Endothelial cell (in vitro differentiated cells): ENCODE measurements around the gene SLC25A4. TPM values are rescaled to one million over a fixed set of nuclear protein-coding genes. Genes with fewer than 3 reads are reported as not detected.
"Not testable (repeated sequence)": the region's sequence is repeated elsewhere in the genome, so short reads cannot be mapped to it uniquely, and the experiment has no call there.

Experiments used
- DNase-seq: peaks from one replicate; pipeline ENCODE4 v3.0.0; 2021; ENCODE audit warnings: low spot score
- H3K27ac Mint-ChIP-seq: one replicate; pipeline ENCODE4 v1.8.0; 2021; ENCODE audit warnings: mixed read lengths, inconsistent platforms; ENCODE audit not compliant: unreplicated experiment
- H3K27me3 Mint-ChIP-seq: one replicate; pipeline ENCODE4 v1.8.0; 2021; ENCODE audit warnings: mild to moderate bottlenecking, moderate library complexity, mixed read lengths, inconsistent platforms; ENCODE audit not compliant: unreplicated experiment
- H3K36me3 Mint-ChIP-seq: one replicate; pipeline ENCODE4 v1.8.0; 2021; ENCODE audit warnings: mild to moderate bottlenecking, low read depth, mixed read lengths, inconsistent platforms; ENCODE audit not compliant: unreplicated experiment
- H3K4me1 Mint-ChIP-seq: one replicate; pipeline ENCODE4 v1.8.0; 2021; ENCODE audit warnings: mild to moderate bottlenecking, mixed read lengths, inconsistent platforms; ENCODE audit not compliant: unreplicated experiment
- H3K4me3 Mint-ChIP-seq: one replicate; pipeline ENCODE4 v1.8.0; 2021; ENCODE audit warnings: mild to moderate bottlenecking, mixed read lengths, inconsistent platforms; ENCODE audit not compliant: unreplicated experiment
- H3K9me3 Mint-ChIP-seq: one replicate; pipeline ENCODE4 v1.8.0; 2021; ENCODE audit warnings: mixed read lengths, inconsistent platforms; ENCODE audit not compliant: unreplicated experiment
- CTCF ChIP-seq: fragments of 200-600 bp; sonication (generic); IDR thresholded peaks from one replicate; pipeline ENCODE4 v1.5.0; 2021; ENCODE audit warnings: antibody characterized with exemption; ENCODE audit not compliant: unreplicated experiment
- total RNA-seq: library from RNA; stranded (reverse); fragmentation: NEBNext Ultra II Directional; extraction: Animal tissue kit (Norgen Biotek cat#: 25700); gene quantifications from one replicate; pipeline ENCODE4 v1.2.1, GENCODE V29; 2021; ENCODE audit not compliant: unreplicated experiment

The SLC25A4 gene
- total RNA-seq, 1 donor from 2014 or later = 8.9 TPM

GRCh38 chr4:185106353-185106752 lies 36.7 kb upstream of the SLC25A4 start:
- TF ChIP-seq CTCF = no peak
- DNase-seq = no peak
- no peaks in the 10 kb centered on the region for H3K36me3 Mint-ChIP-seq
- H3K27me3 Mint-ChIP-seq = peaks cover 4% of the 10 kb centered on the region
- H3K9me3 Mint-ChIP-seq = no peaks in the 10 kb centered on the region
- H3K27ac Mint-ChIP-seq = no peak overlapping the region
- H3K4me3 Mint-ChIP-seq = no peak overlapping the region
- no peaks in the 10 kb centered on the region for H3K4me1 Mint-ChIP-seq

GRCh38 chr4:185107574-185107973 lies 35.5 kb upstream of the SLC25A4 start:
- not testable (repeated sequence) for H3K9me3 Mint-ChIP-seq, H3K4me1 Mint-ChIP-seq, DNase-seq, H3K36me3 Mint-ChIP-seq, H3K27me3 Mint-ChIP-seq, H3K27ac Mint-ChIP-seq, H3K4me3 Mint-ChIP-seq

GRCh38 chr4:185108185-185108584 lies 34.9 kb upstream of the SLC25A4 start:
- Mint-ChIP-seq H3K4me1 (no peaks in the 10 kb centered on the region), H3K36me3 (no peaks in the 10 kb centered on the region), H3K27ac (no peak overlapping the region), H3K27me3 (peaks cover 2% of the 10 kb centered on the region), H3K9me3 (no peaks in the 10 kb centered on the region), H3K4me3 (no peak overlapping the region)
- no peak for TF ChIP-seq CTCF
- no peak for DNase-seq

GRCh38 chr4:185108669-185109068 lies 34.4 kb upstream of the SLC25A4 start:
- no peak overlapping the region for H3K27ac Mint-ChIP-seq
- peaks cover 2% of the 10 kb centered on the region for H3K27me3 Mint-ChIP-seq
- H3K4me3 Mint-ChIP-seq = no peak overlapping the region
- no peak for TF ChIP-seq CTCF
- H3K9me3 Mint-ChIP-seq = no peaks in the 10 kb centered on the region
- no peaks in the 10 kb centered on the region for H3K4me1 Mint-ChIP-seq
- DNase-seq = no peak
- no peaks in the 10 kb centered on the region for H3K36me3 Mint-ChIP-seq

GRCh38 chr4:185109736-185110135 lies 33.3 kb upstream of the SLC25A4 start:
- Mint-ChIP-seq H3K4me3 (no peak overlapping the region), H3K36me3 (no peaks in the 10 kb centered on the region), H3K4me1 (no peaks in the 10 kb centered on the region), H3K9me3 (no peaks in the 10 kb centered on the region), H3K27me3 (no peaks in the 10 kb centered on the region), H3K27ac (no peak overlapping the region)
- no peak for TF ChIP-seq CTCF
- DNase-seq = no peak

GRCh38 chr4:185110375-185110823 lies 32.7 kb upstream of the SLC25A4 start:
- H3K9me3 Mint-ChIP-seq = no peaks in the 10 kb centered on the region
- H3K4me1 Mint-ChIP-seq = no peaks in the 10 kb centered on the region
- DNase-seq = no peak
- no peak for TF ChIP-seq CTCF
- no peak overlapping the region for H3K4me3 Mint-ChIP-seq
- no peaks in the 10 kb centered on the region for H3K27me3 Mint-ChIP-seq
- H3K27ac Mint-ChIP-seq = no peak overlapping the region
- no peaks in the 10 kb centered on the region for H3K36me3 Mint-ChIP-seq
